Placental epithelial cell (primary cell): ENCODE measurements around the gene NET1. TPM values are rescaled to one million over a fixed set of nuclear protein-coding genes. Genes with fewer than 3 reads are reported as not detected.

Experiments used
- total RNA-seq: library from RNA; depleted of rRNA; stranded (reverse); fragments of >200 nt; gene quantifications from 2 replicates; pipeline ENCODE4 v1.2.3, GENCODE V29; 2012

The NET1 gene, protein sequence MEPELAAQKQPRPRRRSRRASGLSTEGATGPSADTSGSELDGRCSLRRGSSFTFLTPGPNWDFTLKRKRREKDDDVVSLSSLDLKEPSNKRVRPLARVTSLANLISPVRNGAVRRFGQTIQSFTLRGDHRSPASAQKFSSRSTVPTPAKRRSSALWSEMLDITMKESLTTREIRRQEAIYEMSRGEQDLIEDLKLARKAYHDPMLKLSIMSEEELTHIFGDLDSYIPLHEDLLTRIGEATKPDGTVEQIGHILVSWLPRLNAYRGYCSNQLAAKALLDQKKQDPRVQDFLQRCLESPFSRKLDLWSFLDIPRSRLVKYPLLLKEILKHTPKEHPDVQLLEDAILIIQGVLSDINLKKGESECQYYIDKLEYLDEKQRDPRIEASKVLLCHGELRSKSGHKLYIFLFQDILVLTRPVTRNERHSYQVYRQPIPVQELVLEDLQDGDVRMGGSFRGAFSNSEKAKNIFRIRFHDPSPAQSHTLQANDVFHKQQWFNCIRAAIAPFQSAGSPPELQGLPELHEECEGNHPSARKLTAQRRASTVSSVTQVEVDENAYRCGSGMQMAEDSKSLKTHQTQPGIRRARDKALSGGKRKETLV
- total RNA-seq: 42.8 and 44.8 TPM in 2 replicates

DNA sequence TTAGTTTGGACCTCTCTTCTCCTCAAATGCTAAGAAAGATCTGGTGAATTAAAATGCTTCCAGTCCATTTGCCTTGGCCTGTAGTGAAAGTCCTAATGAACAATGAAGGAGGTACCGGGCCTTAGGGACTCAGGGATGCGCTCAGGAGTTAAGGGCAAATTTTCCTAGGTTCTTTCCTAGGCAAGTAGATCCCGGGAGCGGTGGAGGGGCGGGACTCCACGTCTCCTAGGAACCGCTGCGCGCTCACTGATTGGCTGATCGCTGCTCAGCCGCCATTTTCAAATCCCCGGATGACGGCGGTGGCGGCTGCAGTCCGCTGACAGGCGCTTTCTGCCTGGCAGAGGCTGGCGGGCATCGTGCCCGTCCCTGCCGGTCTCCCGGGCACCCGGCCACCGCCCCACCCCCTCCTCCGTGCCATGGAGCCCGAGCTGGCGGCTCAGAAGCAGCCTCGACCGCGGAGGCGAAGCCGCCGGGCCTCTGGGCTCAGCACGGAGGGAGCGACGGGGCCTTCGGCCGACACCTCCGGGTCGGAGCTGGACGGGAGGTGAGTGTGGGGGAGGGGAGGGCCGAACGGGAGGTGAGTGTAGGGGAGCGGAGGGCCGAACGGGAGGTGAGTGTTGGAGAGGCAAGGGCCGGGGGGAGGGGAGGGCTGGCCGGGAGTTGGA, at the start of gene NET1:
Gene NET1, plus strand, starts transcription at position 281 of the 665 bp plus-strand sequence. Its CDS starts 136 bp downstream, at position 417.

DNA sequence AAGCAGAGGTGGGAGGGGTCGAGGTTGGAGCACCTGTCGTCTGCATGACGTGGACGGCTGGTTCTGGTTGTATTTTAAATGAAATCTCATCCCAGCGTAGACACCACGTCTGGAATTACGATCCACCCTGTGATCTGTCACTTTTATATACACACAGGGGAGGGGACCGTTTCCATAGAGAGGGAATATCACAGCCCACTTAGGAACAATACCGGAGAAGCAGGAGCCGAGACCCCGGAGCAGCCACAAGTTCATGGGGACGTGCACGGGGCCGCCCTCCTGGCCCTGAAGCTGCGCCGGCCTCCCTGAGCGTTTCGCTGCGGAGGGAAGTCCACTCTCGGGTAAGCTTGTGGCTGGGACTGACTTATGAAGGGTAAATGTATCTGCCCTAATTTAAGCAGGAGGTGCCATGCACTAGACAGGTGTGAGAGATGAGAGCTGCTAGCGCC, 47.4 kb upstream of the NET1 start, which contains the start of gene UCN3:
Gene UCN3, plus strand, starts transcription at position 77 of the 449 bp plus-strand sequence. CDS start 8,755 bp downstream, outside the sequence.

DNA sequence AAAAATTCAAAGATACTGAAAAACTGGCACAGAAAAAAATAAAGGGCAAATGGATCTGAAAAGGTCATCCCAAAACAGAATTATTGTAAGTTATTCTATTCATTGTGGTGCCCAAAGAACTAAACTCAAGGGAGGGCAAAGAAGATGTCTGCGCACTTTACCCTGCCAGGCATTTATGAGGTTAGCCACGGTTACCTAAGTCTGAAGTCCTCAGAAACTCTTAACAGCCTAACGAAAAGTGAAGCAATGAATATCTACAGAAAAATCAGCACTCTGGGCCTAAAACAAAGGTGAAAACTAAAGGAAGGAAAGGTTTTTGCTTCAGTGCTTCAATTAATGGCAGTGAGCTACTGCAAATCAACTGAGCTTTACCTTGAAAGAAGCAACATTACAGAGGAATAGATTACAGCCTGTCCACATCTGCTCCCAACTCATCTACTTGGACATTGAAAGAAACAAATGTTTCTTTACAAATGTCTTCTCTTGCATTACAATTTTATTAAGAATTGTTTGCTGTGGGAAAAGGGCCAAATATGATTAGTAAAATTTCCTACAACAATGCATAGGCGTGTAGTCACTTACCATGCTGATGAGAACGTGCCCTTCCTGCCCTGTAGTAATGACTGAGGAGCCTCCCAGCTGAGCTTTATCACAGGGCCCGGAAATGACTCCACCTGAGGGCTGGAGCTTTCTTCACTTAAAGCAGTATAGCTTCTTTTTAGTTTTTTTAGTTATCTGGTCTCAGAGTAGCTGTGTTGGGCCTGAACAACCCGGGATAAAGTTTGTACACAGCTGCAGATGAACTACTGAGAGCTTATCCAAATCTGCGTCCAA, 7.9 kb upstream of the NET1 start, which contains the start of gene TUBAL3:
Gene TUBAL3, minus strand, starts transcription at position 621 of the 834 bp plus-strand sequence. Its CDS starts 36 bp downstream, at position 585.

DNA sequence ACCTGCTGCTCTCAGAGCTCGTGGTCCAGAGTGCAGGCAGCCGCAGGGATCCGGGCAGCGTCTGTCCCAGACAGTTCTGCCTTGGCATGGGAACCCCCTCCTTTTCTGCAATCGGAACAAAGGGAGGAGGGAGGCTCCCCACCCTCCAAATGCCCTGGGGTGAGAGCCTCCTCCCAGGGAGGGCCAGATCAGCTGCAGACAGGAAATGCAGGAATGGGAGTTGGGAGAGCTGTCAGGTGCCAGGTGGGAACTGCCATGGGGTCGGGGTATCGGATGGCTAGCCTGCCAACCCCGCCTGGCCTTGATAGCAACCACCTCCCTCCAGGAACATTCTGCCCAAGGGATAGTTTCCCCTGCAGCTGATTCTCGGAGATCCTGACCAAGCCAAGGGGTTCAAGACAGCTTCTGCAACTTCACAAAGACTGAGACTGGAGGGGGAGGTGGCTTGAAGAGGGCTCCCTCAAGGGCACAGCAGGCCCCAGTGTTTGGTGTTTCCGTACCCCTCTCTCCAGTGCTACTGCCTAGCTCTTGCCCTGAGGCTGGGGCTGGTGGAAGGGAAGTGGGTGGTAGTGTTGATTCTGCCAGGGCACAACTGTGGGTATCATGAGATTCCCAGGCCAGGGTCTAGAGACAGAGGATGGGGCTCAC, 87.3 kb downstream of the NET1 start, which contains the start of gene CALML5:
Gene CALML5, minus strand, starts transcription at position 78 of the 648 bp plus-strand sequence. CDS start 132 bp downstream, outside the sequence.

Other genes starting within 250 kb of the NET1 start
- gene AKR1C8, start 227.4 kb upstream of the NET1 start, total RNA-seq: not detected in 2 replicates
- not detected in 2 replicates for gene AKR1C4, start 215.7 kb upstream of the NET1 start, total RNA-seq
- not detected in 2 replicates for gene UCN3, start 47.6 kb upstream of the NET1 start, total RNA-seq
- not detected in 2 replicates for gene TUBAL3, start 7.7 kb upstream of the NET1 start, total RNA-seq
- gene CALML5, start 87.0 kb downstream of the NET1 start, total RNA-seq: not detected in 2 replicates
- gene CALML3, start 112.4 kb downstream of the NET1 start, total RNA-seq: not detected in 2 replicates